Iris pigment epithelial cell (primary cell): Measurements from ENCODE around the gene VAV3.
"Not testable (repeated sequence)": the region's sequence is repeated elsewhere in the genome, so short reads cannot be mapped to it uniquely, and the experiment has no call there.

ENCODE experiments used
- DNase-seq: peaks from one replicate; pipeline ENCODE4 v3.0.0-alpha.2; 2011; ENCODE audit warnings: low read depth

VAV3 gene

DNA sequence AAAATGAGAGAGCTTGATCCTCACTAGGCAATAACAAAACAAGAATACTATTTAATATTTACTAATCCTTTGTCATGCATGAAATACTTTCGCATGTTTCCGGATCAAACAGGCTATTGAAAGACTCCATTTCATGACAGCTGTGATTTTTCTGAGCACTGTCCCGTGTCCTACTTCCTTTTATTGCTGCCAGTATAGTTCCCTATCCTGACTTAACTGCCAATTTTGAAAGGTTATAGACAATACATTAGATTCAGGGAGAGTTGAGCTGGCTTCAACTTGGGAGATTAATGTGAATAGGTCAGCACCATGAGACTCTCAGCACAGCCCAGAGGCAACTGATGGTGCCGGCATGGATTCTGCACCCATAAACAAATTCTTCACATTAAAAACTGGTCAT lies 225.8 kb downstream of the VAV3 start:
- DNase-seq, result no peak

DNA sequence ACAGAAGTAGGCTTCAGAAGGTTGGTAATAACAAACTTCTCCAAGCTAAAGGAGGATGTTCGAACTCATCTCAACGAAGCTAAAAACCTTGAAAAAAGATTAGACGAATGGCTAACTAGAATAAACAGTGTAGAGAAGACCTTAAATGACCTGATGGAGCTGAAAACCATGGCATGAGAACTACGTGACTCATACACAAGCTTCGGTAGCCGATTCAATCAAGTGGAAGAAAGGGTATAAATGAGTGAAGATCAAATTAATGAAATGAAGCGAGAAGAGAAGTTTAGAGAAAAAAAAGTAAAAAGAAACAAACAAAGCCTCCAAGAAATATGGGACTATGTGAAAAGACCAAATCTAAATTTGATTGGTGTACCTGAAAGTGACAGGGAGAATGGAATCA lies 231.6 kb downstream of the VAV3 start:
- peak; percentile 17 for DNase-seq

DNA sequence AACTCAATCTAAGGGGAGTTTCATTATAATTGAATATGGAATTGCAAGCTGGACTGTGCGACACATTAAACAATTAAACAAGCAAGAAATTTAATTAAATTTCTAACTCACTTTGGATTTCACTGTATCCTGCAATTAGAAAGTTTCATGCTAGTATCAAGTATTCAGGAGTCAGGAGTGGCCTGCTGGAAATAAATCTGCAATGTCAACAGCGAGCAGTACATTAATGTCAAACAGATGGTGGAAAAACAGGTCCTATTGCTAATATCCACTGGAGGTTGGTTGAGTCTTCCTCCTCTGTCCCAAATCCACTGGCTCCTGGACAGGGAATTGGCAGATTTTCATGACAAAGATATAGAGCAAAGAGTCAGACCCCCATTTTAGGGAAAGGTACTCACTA lies 237.1 kb downstream of the VAV3 start:
- DNase-seq, result no peak

DNA sequence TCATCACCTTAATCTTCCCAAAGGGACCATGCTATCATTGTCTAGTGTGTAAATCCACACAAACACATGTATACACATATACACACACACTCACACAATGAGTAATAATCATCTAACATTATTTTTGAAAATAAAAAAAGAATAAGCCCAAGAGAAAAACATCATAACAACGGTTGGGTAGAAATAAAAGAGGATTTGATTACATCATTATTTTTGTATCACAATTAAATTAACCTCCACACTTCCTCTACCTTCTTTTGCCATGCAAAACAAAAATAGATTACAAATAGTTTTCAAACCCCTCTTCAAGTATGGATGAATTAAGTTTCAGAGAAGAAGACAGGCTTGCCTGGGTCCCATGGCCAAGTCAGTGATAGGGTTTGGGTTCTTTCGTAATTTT lies 238.1 kb downstream of the VAV3 start:
- DNase-seq, result no peak

DNA sequence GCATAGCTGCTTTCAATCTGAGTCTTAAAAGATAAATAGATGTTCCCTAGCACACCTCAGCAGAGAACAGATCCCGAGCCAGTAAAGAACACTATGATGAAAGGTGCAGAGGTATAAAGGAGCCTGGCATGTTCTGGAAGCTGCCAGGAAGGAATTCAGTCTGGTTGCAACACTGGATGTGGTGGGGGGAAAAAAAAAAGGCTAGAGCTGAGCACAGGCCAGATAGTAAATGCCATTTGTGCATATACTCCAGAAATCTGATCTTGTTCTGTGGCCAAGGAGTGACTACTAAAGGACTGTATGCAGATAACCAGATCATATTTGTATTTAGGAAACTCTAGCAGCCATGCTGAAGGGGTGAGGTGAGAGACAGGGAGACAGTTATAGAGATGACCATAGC lies 240.3 kb downstream of the VAV3 start:
- DNase-seq, result peak; percentile 23

DNA sequence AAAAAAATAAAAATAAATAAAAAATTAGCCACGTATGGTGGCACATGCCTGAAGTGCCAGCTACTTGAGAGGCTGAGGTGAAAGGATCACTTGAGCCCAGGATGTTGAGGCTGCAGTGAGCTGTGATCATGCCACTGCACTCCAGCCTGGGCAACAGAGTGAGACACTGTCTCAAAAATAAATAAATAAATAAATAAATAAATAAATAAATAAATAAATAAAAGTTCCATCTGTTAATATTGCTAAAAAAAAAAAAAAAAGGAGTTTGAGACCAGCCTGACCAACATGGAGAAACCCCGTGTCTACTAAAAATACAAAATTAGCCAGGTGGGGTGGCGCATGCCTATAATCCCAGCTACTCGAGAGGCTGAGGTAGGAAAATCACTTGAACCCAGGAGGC lies 244.8 kb downstream of the VAV3 start:
- not testable (repeated sequence) for DNase-seq

DNA sequence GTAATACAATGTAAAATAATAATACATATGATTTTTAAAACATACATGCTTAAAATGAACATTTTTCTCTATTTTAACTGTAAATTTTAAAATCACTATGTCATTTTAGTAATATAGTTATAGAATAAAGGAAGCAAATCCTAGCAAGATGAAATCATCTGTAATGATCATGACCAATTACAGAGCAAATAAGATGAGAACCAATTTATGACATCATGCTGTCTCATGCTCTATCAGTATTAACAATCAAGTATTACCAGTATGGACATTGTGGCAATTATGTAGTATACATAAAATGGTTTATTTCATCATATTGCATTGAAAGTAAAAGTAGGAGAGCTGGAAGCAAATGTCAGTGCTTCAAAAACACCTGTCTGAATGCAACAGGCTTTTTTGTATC lies 255.0 kb downstream of the VAV3 start:
- no peak for DNase-seq

DNA sequence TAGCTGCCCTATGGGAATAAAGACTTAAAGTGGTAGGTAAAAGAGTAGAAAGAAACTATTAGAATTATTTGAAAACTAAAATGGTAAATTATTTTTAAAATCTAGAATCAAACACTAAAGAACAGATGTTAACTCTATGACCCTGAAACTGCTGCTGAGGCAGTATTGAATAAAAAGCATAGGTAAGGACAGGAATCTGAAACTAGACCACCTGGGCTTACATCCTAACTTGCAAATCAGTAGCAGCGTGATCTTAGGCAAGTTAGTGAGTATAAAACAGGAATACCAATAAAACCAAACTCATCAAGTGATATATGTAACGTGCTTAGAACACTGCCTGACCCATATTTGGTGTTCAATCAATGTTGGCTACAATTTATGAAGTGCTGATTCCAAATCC lies 257.9 kb downstream of the VAV3 start:
- no peak for DNase-seq

DNA sequence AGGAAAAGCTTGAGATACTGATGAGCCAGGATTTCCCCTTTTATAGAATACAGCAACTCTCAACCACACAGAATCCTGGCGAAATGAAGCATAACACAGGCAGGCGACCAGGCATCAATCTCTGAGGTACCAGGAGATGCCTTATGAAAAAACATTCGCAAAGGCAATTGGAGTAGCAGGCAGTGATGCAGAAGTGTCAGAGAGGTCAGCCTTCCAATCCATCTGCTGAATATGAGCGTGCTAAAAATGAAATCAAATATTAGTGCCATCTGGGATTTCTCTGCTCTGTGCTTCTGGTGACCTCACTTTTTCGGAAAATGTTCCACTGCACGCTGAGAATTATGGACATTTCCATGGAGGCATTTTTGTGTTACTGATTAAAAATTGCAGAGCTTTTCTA lies 258.8 kb downstream of the VAV3 start:
- DNase-seq, result no peak

DNA sequence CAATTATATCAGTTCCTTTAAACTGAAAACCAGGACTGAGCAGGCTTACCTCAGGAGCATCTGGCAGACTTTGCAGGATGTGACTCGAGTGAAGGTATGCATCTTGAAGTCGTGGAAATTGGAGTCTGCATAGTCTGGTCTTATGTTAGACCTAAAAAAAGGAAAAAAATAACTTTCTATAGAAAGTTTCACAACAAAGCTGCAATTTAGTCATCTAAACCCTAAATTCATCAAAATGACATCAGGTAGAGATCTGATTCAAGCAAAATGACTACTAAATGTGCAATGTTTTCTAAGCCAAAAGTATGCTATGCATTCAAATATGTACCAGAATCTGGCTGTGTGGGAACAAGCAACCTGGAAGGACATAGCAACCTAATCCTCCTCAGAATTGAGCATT lies 260.1 kb downstream of the VAV3 start:
- DNase-seq, result peak; percentile 14

DNA sequence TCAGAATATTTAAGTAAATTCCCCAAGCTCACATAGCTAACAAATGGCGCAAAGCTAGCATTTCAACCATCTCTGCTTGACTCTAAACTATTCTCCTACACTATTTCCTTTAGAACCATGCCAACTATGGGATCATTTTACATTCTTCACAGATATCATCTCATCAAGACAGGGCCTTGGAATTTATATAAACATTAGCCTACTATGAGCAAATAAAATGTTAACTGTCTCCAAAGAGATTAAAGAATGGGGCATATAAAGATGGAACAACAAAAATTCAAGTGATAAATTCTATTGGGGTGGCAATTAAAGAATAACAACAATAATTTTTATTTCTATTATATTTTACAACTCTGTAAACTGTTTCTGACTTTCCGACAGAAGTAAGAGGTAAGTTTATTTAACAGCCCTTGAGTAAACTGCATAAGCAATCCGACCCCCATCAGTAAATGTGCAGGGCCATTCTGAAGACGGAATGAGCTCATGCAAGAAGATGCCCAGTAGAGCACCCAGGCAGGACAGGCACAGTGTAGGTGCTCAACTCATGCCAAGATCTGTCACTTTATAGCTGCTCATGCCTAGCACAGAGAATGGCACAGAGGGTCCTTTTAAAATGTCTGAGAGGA lies 261.9 kb downstream of the VAV3 start:
- peak; percentile 17 for DNase-seq

DNA sequence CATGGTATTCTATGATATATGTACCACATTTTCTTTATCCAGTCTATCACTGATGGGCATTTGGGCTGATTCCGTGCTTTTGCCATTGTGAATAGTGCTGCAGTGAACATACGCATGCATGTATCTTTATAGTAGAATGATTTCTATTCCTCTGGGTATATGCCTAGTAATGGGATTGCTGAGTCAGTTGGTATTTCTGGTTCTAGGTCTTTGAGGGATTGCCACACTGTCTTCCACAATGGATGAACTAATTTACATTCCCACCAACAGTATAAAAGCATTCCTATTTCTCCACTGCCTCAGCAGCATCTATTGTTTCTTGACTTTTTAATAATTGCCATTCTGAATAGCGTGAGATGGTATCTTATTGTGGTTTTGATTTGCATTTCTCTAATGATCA lies 264.3 kb downstream of the VAV3 start:
- not testable (repeated sequence) for DNase-seq

DNA sequence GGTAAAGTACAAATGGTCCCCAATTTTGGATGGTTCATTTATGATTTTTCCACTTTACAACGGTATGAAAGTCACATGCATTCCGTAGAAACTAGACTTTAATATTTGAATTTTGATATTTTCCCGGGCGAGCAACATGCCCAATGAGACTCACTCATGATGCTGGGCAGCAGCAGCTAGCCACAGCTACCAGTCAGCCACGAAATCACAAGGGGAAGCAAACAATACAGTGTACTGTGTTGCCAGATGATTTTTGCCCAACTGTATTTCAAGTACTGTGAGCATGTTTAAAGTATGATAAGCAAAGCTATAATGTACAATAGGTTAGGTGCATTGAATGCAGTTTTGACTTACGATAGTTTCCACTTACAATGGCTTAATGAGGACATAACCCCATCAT lies 266.8 kb downstream of the VAV3 start:
- DNase-seq, result no peak

DNA sequence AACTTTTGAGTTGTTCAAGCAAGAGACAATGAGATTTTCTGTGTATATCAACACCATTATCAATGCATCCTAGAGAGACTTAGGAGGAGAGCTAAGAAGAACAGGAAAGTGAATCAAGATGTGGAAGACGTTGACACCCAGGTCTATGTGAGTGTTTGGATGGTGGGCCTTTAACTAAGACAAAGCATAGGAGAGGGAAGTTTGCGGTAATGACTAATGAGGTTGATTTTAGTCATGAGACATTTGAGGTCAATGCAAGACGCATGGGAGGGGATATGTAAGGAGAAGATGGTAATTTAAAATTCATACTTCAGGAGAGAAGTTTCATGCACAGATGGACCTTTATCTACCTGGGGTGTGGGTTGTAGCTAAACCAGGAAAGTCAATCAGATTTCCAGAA lies 269.6 kb downstream of the VAV3 start:
- DNase-seq, result no peak

DNA sequence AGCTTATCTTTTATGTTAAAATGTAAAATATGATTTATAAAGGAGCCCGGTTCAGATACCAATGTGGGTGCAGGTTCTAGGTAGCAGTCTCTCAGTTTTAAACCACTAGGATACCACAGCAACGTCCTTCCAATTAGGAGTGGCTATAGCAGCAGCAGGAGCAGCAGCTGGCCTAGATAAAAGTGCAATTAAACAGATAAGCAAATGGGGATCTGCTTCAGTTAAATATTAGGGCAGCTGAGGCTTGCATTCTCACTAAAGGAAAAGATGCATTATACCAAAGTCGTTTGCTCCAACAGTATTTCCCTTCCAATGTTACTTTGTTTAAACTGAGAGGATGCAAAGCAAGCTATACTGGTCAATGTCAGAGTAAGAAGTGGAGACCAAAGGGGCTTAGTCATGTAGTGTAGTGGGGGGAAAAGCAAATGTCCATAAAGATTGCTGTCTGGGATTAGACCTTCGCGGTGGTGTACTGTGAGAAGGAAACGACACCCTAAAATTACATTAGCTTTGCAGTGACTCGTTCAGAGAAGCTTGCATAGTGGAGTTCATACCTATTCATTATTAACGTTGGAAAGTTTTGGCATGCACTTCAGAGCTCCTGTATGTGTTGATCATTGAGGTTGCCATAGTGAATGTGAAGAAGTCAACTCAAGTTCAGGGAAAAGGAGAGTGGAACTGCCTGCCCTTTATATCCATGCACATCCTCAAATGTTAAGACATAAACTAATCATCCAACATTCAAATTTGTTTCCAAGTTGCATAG lies 272.2 kb downstream of the VAV3 start:
- DNase-seq, result no peak

DNA sequence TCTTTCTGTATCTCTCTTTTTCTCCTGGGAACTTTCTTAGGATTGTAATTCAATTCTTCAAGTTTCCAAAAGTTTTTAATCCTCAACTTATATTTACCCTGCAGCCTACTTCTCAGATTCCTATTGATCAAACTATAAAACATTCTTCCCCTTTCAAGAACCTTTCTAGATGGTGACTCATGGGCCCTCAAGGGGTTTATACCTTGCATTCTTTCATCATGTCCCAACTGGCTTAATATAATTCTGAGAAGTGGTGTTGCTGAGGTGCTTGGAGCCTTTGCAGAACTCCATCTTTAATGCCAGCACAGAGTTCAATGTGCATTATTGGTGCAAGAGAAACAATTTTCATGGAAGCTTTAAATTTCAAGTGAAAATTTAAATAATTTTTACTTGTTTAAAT lies 273.4 kb downstream of the VAV3 start:
- DNase-seq, result no peak

DNA sequence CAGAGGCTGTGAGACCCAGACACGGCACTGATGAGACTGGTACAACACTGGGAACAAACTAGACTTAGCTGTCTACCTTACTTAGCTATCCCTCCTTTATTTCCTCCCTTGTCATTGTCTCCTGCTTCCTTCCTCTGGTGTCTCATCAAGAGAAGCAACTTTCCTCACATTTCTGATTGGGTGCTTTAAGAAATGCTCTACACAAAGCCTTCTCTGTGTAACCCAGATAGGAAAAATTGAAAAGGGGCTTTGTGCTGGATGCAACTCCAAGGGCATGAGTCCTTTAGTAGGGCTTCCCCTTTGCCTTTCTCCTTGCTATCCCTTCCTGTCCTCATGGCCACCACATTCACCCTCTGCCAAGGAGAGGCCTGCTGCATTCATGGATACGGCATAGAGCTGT lies 274.5 kb downstream of the VAV3 start:
- no peak for DNase-seq

DNA sequence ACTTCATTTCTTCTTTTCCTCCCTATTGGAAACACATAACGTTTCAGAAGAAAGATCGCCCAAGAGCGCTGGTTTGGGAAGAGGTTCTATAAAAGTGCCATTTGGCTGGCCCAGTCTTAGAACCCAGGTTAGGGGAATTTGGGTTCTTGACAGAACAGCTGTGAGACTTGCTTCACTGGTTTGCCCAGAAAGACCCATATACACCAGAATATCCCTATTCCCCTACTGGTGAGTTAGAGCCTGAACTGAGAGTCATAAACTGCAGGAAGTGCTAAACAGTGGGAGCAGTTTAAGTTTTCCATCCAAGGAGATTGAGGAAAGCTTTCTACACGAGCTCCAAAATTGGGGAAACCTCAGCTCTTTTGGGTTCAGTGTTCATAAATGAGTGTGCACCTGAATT lies 275.2 kb downstream of the VAV3 start:
- no peak for DNase-seq

DNA sequence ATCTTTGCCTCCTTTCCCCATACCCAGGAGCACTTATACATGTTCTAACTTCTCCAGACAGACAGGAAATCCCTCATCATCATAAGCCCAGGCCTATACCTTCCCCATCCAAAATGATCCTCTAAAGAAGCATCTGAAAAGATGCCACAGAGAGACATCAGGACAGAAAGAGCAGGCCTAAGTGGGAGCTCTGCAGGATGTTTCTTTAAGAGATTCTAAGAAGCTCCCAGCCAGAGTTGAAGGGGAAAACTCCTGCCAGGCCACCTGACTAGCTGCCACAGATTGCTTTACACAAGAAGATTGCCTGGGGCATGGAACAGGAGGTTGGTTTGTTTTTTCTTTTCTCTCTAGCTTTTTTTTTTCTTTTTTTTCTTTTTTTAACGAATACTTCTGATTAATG lies 275.8 kb downstream of the VAV3 start:
- DNase-seq, result no peak

DNA sequence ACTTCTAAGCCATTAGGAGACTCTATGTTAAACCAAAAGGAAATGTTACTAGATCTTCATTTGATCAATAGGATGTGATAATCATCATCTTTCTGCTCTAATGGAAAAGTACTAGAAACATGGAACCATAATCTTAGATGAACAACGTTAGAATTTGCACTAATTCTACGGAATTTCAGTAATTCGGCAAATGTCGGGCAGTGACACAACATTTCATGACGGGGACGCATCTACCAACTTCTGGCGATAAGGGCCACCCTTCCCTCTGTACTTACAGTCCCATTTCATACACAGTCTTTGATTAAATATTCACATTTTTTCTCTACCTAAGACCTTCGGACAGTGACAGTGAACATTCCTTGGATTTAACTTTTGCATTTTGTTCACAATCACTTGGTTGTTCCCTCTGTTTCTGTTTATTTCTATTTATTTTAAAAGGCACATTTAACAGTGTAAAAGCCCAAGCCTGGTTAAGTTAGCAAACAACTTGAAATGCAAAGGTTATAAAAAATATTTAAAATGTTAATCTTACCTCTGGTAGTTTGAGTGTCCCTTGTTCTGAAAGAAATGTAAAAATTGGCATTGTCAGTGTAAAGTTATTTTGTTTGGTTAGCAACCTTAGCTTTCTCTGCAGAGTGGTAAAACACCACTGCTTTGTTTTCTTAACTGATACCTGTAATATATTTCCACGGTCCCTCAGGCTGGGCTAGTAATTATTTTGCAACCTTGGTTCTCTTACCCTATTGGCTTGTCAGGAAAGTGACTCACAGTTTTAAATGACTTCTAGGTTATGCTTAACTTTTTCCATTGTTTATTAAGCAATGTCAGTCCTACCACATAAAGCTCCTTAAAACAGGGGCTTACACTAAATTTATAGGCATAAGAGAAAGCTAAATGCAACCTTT lies 276.9 kb downstream of the VAV3 start:
- peak; percentile 7 for DNase-seq

DNA sequence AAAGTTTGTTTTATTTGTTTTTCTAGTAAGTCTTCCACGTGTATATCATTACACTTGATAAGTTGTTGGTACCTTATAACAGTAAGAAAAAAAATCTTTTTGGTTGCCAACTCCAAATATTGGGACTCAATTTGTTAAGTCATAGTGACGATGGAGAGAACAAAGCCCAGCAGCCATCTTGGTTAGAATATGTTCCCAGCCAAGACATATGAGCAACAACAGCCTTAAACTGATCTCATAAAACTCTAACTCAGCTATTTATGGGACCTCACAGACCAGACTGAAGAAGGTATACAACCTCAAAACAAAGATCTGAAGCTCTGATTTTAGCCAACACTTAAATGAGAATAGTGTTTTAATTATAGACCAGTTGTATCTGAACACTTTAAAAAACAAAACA lies 281.3 kb downstream of the VAV3 start:
- DNase-seq, result no peak

DNA sequence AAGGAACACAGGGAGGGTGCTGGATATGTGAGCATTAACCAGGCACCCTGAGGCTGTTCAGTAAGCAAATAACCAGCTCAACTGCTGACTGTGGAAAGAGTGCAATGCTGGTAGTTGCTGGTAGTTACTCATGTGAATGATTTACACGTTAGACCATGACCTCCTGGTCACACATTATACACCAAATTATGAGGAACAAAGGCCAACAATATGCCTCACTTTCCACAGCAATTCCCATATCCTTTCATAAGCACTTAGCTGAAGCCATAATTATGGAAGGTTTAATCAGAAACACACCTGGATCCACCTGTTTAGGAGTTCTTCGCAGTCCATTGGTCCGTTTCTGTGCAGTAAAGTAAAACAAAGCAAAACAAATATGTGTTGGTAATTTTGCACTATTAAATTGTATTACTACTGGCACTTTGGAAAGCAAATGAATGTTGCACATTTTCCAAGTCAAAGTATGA lies 281.8 kb downstream of the VAV3 start:
- no peak for DNase-seq

DNA sequence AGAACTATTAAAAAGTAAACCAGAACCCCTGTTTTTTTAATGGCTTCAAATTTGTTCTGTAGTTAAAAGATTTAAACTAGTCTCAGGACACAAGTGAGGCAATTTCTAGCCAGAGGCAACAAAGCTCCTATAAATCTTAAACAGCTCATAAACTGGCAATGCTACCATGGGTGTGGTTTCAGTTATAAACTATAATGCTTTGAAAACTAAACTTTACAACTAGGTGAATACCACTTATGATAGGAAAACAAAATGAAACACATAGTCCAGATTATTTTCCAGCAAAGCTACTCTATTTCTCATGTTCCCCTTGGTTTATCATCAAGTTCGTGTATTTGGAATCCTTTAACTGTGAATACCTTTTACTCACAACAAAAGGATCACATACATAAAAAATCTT lies 282.5 kb downstream of the VAV3 start:
- DNase-seq, result no peak
